Activated CD8-positive, alpha-beta memory T cell treated with anti-CD3 and anti-CD28 coated beads, Interleukin-2, amount 10 ng/mL, durations not matched to agents 7 days and 5 days (primary cell): Measurements from ENCODE around the gene ARL11. TPM values are rescaled to one million over a fixed set of nuclear protein-coding genes. Genes with fewer than 3 reads are reported as not detected.

Experiments used
- ATAC-seq: fragments of 150-1000 bp; cut with Tn5 transposase; one replicate; pipeline ENCODE4 v1.10.0; 2021; ENCODE audit warnings: moderate library complexity
- CTCF ChIA-PET: fragments of 350-600 bp; sonication (Branson Sonifier 250); formaldehyde crosslinking; loops from one replicate; lab custom pipeline; 2021; ENCODE audit warnings: antibody characterized with exemption; lab: Charles Lee
- DNase-seq: peaks from one replicate; pipeline ENCODE4 v3.0.0-alpha.2; 2020
- H3K27ac Mint-ChIP-seq: one replicate; pipeline ENCODE4 v1.8.0; 2021; ENCODE audit warnings: mild to moderate bottlenecking, mixed read lengths
- H3K27me3 Mint-ChIP-seq: one replicate; pipeline ENCODE4 v1.8.0; 2021; ENCODE audit warnings: mixed read lengths
- H3K36me3 Mint-ChIP-seq: one replicate; pipeline ENCODE4 v1.8.0; 2021; ENCODE audit warnings: mild to moderate bottlenecking, mixed read lengths
- H3K4me1 Mint-ChIP-seq: one replicate; pipeline ENCODE4 v1.8.0; 2021; ENCODE audit warnings: mixed read lengths
- H3K4me3 Mint-ChIP-seq: one replicate; pipeline ENCODE4 v1.8.0; 2021; ENCODE audit warnings: mild to moderate bottlenecking, moderate library complexity, mixed read lengths
- H3K9me3 Mint-ChIP-seq: one replicate; pipeline ENCODE4 v1.8.0; 2022; ENCODE audit warnings: low read depth, mixed read lengths
- total RNA-seq, 2 experiments: library from RNA; stranded (reverse); gene quantifications; one replicate each; pipeline ENCODE4 v1.2.3, GENCODE V29; 2021

The ARL11 gene
- total RNA-seq, 2 experiments from 2014 or later, result 0.89 to 2.1 TPM

GRCh38 chr13:49667773-49668172 is 39.5 kb downstream of the ARL11 start:
- H3K9me3 Mint-ChIP-seq, result no peaks in the 10 kb centered on the region
- H3K36me3 Mint-ChIP-seq, result peaks cover 26% of the 10 kb centered on the region
- no peak overlapping the region for H3K4me3 Mint-ChIP-seq
- H3K4me1 Mint-ChIP-seq, result peaks cover 3% of the 10 kb centered on the region
- CTCF ChIA-PET, result no interaction called here
- no peak overlapping the region for H3K27ac Mint-ChIP-seq
- ATAC-seq (no peak), DNase-seq (no peak)
- no peaks in the 10 kb centered on the region for H3K27me3 Mint-ChIP-seq

- peak; percentile 44 for DNase-seq
- H3K27me3 Mint-ChIP-seq, result no peaks in the 10 kb centered on the region
- peaks cover 25% of the 10 kb centered on the region for H3K36me3 Mint-ChIP-seq
- no peak overlapping the region for H3K4me3 Mint-ChIP-seq
- peaks cover 4% of the 10 kb centered on the region for H3K4me1 Mint-ChIP-seq
- H3K9me3 Mint-ChIP-seq, result no peaks in the 10 kb centered on the region
- CTCF ChIA-PET, result no interaction called here
- no peak overlapping the region for H3K27ac Mint-ChIP-seq
- ATAC-seq, result peak; percentile 42
Observed at GRCh38 chr13:49669735-49670309, 41.5 kb downstream of the ARL11 start.

- DNase-seq (no peak), ATAC-seq (no peak)
- H3K27me3 Mint-ChIP-seq, result no peaks in the 10 kb centered on the region
- no peak overlapping the region for H3K27ac Mint-ChIP-seq
- H3K36me3 Mint-ChIP-seq, result peaks cover 30% of the 10 kb centered on the region
- CTCF ChIA-PET, result no interaction called here
- peaks cover 6% of the 10 kb centered on the region for H3K4me1 Mint-ChIP-seq
- no peaks in the 10 kb centered on the region for H3K9me3 Mint-ChIP-seq
- H3K4me3 Mint-ChIP-seq, result no peak overlapping the region
Observed at GRCh38 chr13:49670828-49671227, 42.5 kb downstream of the ARL11 start.

GRCh38 chr13:49676581-49677298 is 48.4 kb downstream of the ARL11 start:
- ATAC-seq, result no peak
- Mint-ChIP-seq H3K4me1 (peaks cover 8% of the 10 kb centered on the region), H3K36me3 (peaks cover 34% of the 10 kb centered on the region), H3K4me3 (no peak overlapping the region), H3K27ac (no peak overlapping the region), H3K27me3 (no peaks in the 10 kb centered on the region), H3K9me3 (no peaks in the 10 kb centered on the region)
- CTCF ChIA-PET, result no interaction called here
- no peak for DNase-seq

DNA sequence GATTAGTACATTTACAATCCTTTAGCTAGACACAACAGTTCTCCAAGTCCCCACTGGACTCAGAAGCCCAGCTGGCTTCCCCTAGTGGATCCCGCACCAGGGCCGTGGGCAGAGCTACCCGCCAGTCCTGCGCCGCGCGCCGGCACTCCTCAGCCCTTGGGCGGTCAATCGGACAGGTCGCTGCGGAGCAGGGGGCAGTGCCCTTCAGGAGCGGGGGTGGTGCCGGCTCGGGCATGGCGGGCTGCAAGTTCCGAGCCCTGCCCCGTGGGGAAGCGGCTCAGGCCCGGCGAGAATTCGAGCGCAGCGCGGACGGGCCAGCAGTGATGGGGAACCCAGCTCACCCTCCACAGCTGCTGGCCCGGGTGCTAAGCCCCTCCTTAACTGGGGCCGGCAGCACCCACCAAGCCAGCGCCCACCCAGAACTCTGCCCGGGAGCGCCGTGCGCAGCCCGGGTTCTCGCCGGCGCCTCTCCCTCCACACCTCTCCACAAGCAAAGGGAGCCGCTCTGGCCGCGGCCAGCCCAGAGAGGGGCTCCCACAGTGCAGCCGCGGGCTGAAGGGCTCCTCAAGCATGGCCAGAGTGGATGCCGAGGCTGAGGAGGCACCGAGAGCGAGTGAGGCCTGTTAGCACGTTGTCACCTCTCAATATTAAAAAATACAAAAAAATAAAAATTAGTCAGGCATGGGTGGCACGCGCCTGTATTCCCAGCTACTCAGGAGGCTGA is 50.0 kb downstream of the ARL11 start:
- H3K4me3 Mint-ChIP-seq, result no peak overlapping the region
- no peak for ATAC-seq
- peaks cover 17% of the 10 kb centered on the region for H3K4me1 Mint-ChIP-seq
- H3K27ac Mint-ChIP-seq, result no peak overlapping the region
- no peaks in the 10 kb centered on the region for H3K9me3 Mint-ChIP-seq
- H3K27me3 Mint-ChIP-seq, result no peaks in the 10 kb centered on the region
- no peak for DNase-seq
- CTCF ChIA-PET, result interaction anchor here (0.5 kb wide), 1 partner anchor 76 kb away, joined by 3 read pairs; no protein-coding TSS in a partner anchor
- H3K36me3 Mint-ChIP-seq, result peaks cover 31% of the 10 kb centered on the region

- no peak for DNase-seq
- CTCF ChIA-PET, result interaction anchor here (1.0 kb wide), 1 partner anchor 114 kb away, joined by 6 read pairs; no protein-coding TSS in a partner anchor
- H3K4me3 Mint-ChIP-seq, result no peak overlapping the region
Observed at GRCh38 chr13:49679246-49679645, 50.9 kb downstream of the ARL11 start.

GRCh38 chr13:49681842-49682435 is 53.6 kb downstream of the ARL11 start:
- H3K4me1 Mint-ChIP-seq, result peaks cover 27% of the 10 kb centered on the region
- H3K27ac Mint-ChIP-seq, result no peak overlapping the region
- DNase-seq (no peak), ATAC-seq (no peak)
- H3K4me3 Mint-ChIP-seq, result no peak overlapping the region
- no peaks in the 10 kb centered on the region for H3K9me3 Mint-ChIP-seq
- H3K27me3 Mint-ChIP-seq, result no peaks in the 10 kb centered on the region
- H3K36me3 Mint-ChIP-seq, result peaks cover 20% of the 10 kb centered on the region
- CTCF ChIA-PET, result no interaction called here

More at GRCh38 chr13:49679246-49679645, 50.9 kb downstream of the ARL11 start:
- peaks cover 24% of the 10 kb centered on the region for H3K4me1 Mint-ChIP-seq
- H3K27ac Mint-ChIP-seq, result no peak overlapping the region
- H3K36me3 Mint-ChIP-seq, result peaks cover 31% of the 10 kb centered on the region
- H3K9me3 Mint-ChIP-seq, result no peaks in the 10 kb centered on the region
- no peaks in the 10 kb centered on the region for H3K27me3 Mint-ChIP-seq
- no peak for ATAC-seq

Other genes starting within 250 kb of the ARL11 start
- gene CAB39L, start 184.4 kb upstream of the ARL11 start, total RNA-seq, result 1 to 10 TPM; 4.0 to 4.3 TPM
- 10 to 100 TPM; 14.3 to 18.0 TPM for gene SETDB2, start 184.2 kb upstream of the ARL11 start, total RNA-seq
- gene PHF11, start 132.6 kb upstream of the ARL11 start, total RNA-seq, result 100 to 1,000 TPM in 1 of 2 experiments, 10 to 100 TPM in 1; 79.6 to 129 TPM
- gene RCBTB1, start 42.9 kb upstream of the ARL11 start, total RNA-seq, result 10 to 100 TPM; 18.1 to 20.9 TPM
- 10 to 100 TPM; 39.5 to 43.5 TPM for gene EBPL, start 63.0 kb downstream of the ARL11 start, total RNA-seq
- gene KPNA3, start 164.2 kb downstream of the ARL11 start, total RNA-seq, result 10 to 100 TPM; 35.3 to 47.9 TPM